ENCODE results near the gene EGF.

GRCh38 chr4:110059556-110060191, 147.0 kb downstream of the EGF start:
- TF ChIP-seq CTCF (conservative IDR thresholded peaks at IDR 0.05; ENCODE audit: low read length), result no peak
- no peak for TF ChIP-seq EZH2phosphoT487 (IDR thresholded peaks at IDR 0.05; ENCODE audit: borderline replicate concordance, low read depth, low read length)

All from OCI-LY7 (cell line).